ENCODE data around the gene OXER1. TPM values are rescaled to one million over a fixed set of nuclear protein-coding genes. Genes with fewer than 3 reads are reported as not detected.

OXER1 gene
- total RNA-seq, 1 donor from 2014 or later: not detected

GRCh38 chr2:42769583-42770287 lies 5.8 kb upstream of the OXER1 start:
- DNase-seq (ENCODE audit: low read depth in 2 of 2): no peak

GRCh38 chr2:42768706-42769256 lies 4.8 kb upstream of the OXER1 start:
- no peak for DNase-seq (ENCODE audit: low read depth in 2 of 2)

GRCh38 chr2:42767899-42768705 lies 4.2 kb upstream of the OXER1 start:
- no peak for DNase-seq (ENCODE audit: low read depth in 2 of 2)

- no peak for DNase-seq (ENCODE audit: low read depth in 2 of 2)
Measured at GRCh38 chr2:42767080-42767898, 3.4 kb upstream of the OXER1 start.

DNA sequence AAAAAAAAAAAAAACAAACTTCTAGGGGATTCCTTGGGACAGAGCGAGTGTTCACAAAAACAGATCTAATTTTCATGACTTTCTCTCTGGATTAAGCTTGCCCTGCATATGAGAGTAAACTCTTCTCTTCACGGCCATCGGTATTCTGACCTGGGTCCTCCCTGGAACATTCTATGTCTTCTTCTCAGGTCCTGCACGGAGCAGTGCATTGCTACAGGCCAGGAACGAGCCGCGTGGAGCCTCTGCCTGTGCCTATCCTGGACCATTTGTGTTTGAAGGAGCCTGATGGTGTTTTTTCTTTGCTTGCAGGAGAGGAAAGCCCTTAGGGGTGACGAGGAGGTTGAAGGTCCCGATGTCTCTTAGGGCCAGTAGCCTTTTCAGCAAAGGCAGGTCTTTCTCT lies 1.8 kb upstream of the OXER1 start:
- DNase-seq (ENCODE audit: low read depth in 2 of 2): no peak

DNA sequence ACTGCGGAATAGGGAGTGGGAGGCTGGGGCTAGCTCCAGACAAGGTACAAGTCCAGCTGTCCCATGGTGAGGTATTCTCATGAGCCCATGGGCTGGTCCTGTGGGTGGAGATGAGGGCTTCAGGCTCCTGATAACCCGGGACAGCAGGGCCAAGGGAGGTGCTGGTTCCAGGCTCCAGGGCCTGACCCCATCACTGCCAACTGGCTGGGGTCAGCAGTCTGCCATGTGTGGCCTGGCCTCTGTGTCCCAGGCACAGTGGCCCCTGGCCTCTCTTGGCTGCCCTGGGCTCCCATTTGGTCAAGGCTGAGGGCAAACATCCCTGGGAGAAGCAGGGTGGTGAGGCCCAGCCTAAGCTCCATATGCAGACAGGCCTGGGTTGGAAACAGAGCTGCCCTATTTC lies 966 bp upstream of the OXER1 start:
- DNase-seq (ENCODE audit: low read depth in 2 of 2): no peak

DNA sequence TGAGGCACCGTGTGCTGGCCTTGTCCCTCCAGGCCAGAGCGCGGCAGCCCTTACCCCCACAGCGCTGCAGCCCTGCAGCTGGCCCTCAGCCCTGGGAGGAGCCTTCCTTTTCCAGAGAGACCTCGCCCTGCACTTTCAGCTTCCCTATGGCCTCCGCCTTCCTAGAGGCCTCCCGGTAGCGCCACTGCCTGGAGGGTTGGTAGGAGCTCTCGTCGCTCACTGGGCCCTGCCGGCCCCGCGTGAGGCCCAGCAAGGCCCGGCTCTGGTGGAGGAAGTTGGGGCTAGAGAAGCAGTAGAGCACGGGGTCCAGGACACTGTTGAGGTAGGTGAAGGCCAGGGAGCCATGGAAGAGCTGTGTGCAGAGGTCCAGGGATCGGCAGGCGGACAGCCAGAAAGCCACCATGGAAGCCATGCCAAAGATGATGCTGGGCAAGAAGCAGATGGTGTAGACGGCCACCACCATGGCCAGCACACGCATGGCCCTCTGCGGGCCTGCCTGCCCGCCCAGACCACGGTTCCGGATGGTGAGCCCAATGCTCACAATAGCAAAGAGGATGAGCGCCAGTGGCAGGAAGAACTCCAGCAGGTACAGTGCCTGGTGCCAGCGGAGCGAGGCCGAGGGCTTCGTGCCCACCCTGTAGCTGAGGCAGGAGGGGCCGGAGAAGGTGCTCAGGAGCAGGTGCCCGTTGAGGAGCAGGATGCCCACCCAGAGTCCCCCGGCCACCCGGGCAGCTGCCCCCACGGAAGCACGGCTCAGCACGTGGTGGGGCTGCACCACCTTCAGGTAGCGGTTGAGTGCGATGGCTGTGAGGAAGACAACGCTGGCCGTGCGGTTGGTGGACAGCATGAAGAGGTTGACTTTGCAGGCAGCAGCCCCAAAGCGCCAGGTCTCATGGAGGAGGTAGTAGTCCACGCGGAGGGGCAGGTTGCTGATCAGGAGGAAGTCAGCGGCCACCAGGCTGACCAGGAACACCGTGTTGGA lies 821 bp downstream of the OXER1 start:
- no peak for DNase-seq (ENCODE audit: low read depth in 2 of 2)

GRCh38 chr2:42762155-42762554 lies 1.8 kb downstream of the OXER1 start:
- no peak for DNase-seq (ENCODE audit: low read depth in 2 of 2)

- DNase-seq (ENCODE audit: low read depth in 2 of 2): no peak
Measured at GRCh38 chr2:42761554-42761953, 2.4 kb downstream of the OXER1 start.

DNA sequence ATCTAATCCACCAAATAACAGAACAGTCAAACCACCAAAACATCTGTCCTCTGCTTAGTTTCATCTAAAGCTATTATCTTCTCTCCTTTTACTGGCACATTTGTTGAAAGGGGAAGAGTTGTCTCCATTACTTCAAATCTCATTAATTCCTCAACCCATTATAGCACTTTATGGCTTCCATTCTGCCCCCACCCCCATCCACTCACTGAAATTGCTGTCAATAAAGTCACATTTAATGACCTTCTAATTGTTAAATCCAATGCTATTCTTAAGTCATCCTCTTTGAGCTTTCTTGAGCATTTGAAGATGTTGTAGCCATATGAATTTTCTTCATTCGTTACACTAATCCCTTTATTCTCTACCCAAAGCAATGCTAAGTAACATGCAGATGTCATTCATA lies 5.2 kb downstream of the OXER1 start:
- DNase-seq (ENCODE audit: low read depth in 2 of 2): no peak

DNA sequence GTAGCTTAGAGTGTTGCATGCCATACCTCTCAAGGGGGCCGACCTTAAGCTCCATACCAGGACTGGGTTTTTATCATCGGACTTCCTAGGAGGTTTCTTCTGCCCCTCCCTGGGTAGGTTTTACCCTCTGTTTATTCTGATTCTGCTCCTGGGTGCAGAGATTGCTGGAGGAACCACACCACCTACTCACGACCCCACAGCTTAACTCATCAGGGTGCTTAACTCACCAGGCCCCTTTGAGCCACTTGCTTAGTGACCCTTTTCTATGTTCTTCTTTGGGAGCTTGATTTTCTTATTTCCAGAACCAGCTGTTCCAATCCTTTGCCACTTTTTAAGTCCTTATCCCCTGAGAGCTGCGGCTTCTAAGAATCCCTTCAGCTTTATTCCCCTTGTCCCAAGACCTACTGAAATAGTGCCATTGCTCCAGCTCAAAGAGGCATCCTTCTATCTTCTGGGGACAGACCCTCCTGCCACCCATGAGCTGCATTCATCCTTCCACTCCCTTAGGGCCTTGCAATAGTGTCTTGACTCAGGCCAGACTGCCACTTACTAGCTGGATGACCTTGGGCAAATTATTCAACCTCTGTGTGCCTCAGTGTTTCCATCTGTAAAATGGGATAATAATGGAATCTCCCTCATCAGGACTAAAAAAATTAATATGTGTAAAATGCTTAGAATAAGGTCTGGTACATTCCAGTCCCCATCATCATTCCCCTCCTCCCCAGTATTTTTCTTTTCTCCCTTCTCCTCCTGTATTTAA lies 5.8 kb downstream of the OXER1 start:
- DNase-seq (ENCODE audit: low read depth in 2 of 2): no peak

GRCh38 chr2:42756966-42757513 lies 6.9 kb downstream of the OXER1 start:
- DNase-seq (ENCODE audit: low read depth in 2 of 2): no peak

DNA sequence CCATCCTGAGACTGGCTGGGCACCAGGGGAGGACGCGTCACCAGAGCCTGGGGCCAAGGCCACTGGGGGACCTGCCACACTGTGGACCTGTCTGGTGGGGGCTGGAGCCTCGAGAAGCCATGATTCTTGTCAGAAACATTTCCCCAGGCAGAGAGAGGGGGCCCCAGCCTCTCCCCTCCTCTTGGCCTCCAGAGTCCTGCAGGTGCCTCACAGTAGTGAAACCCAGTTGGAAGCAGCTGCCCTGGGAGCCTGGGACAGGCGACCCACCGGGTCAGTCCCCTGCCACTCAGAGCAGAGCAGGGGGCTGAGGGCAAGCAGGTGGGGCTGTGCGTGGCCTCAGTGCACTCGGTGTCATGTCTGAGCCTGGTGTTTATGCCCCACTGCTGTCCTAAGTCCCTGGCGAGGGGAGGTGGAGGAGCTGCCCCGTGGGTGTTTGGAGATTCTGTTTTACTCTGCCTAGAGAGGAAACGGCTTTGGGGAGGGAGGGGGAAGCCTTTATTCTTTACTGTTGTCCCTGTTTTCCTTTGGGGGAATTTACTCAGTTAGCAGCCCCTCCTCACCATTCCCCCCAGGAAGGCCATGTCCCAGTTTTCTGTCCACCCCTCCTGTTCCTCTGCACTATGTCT lies 7.7 kb downstream of the OXER1 start:
- no peak for DNase-seq (ENCODE audit: low read depth in 2 of 2)

GRCh38 chr2:42755191-42755880 lies 8.6 kb downstream of the OXER1 start:
- peak in 1 of 2 donors; percentile 4 for DNase-seq (ENCODE audit: low read depth in 2 of 2)

DNA sequence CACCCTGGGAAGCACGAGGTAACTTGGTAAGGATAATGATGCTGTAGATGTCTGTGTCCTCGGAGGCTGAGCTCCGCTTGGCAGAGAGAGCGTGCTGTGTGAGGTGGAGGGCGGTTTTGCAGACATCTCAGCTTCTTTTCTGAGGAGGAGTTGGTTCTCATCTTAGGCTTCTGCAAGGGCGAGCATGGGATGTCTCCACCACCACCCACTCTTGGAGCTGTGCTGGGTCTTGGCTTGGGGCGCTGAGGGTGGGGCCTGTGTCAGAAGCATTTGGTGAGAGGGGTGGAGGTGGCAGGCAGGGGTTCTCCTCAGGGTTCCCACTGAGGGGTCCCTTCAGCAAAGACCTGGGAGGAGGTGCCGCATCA lies 9.2 kb downstream of the OXER1 start:
- DNase-seq (ENCODE audit: low read depth in 2 of 2): no peak

DNA sequence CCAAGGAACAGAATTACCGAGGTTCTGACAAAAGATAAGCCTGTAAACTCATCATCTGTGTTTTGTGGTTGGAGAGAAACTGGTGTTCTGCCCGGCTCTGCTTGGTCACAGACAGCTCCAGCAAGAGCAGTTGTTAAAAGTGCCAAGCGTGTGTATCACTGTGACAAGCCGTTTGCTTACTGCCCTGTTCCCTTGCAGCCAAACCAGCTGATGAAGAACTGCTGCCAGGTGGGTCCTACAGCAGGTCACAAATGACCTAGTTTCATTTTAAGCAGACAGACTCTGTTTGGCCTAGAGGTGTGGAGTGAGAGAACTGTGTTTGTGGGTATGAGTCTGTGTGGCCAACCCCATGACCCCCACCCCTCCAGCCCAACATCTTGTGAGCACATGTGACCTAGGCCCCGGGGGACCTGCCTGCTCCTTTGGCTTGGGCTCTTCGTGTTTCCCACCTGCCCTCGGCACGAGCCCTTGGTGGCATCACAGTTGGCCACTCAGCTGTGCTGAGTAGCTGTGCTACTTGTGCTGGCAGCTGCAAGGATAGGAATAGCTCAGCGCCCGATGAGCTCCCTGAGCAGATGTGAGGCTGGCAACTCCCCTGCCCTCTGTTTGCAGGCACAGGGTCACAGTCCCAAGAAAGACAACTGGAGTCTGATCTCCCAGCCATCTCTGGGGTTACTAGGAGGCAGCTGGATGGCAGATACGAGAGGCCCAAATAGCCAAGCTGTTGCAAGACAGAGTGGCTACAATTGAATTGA lies 9.7 kb downstream of the OXER1 start:
- DNase-seq (ENCODE audit: low read depth in 2 of 2): no peak

- no peak for DNase-seq (ENCODE audit: low read depth in 2 of 2)
Measured at GRCh38 chr2:42752816-42753813, 10.8 kb downstream of the OXER1 start.
